Measurements from ENCODE around the gene FMN2. TPM values are rescaled to one million over a fixed set of nuclear protein-coding genes. Genes with fewer than 3 reads are reported as not detected.

Gene FMN2
- total RNA-seq, 1 experiment from 2014 or later = not detected

- no peak overlapping the region for H3K4me3 ChIP-seq
- H3K79me2 ChIP-seq (ENCODE audit: low read depth) = no peaks in the 10 kb centered on the region
- no peaks in the 10 kb centered on the region for H3K4me1 ChIP-seq (replicated peaks; ENCODE audit: insufficient read depth)
- H3K27ac ChIP-seq = no peak overlapping the region
- ChIA-PET CTCF (no interaction called here), POLR2A (ENCODE audit: unreplicated experiment) (no interaction called here)
- no peaks in the 10 kb centered on the region; the same call in 1 of the 2 replicates for H3K9me3 ChIP-seq (ENCODE audit: insufficient read depth, low read depth)
- BruUV-seq (replicated peaks) = no TSS peak
- peaks cover 25% of the 10 kb centered on the region for H3K27me3 ChIP-seq (ENCODE audit: insufficient read depth, low read depth)
- no peak overlapping the region for H2AFZ ChIP-seq
- no peak for TF ChIP-seq CTCF (conservative IDR thresholded peaks at IDR 0.05)
- no peak for TF ChIP-seq EZH2 (IDR thresholded peaks at IDR 0.05; ENCODE audit: low read depth)
- no peak for DNase-seq
- H3K4me2 ChIP-seq = no peak overlapping the region
- intact Hi-C loops (cut with micrococcal nuclease; ENCODE audit: unreplicated experiment) = no loop called here
- H4K20me1 ChIP-seq (ENCODE audit: insufficient read depth) = no peaks in the 10 kb centered on the region
- H3F3A ChIP-seq (ENCODE audit: insufficient read depth, low read depth) = no peaks in the 10 kb centered on the region
- H3K36me3 ChIP-seq (ENCODE audit: low read depth) = no peaks in the 10 kb centered on the region
- H3K9me2 ChIP-seq (ENCODE audit: insufficient read depth) = no peaks in the 10 kb centered on the region
Measured at GRCh38 chr1:240104672-240105071, 13.0 kb downstream of the FMN2 start.

- Histone ChIP-seq H3K27ac (no peak overlapping the region), H3K36me3 (ENCODE audit: low read depth) (no peaks in the 10 kb centered on the region), H2AFZ (no peak overlapping the region), H3K79me2 (ENCODE audit: low read depth) (no peaks in the 10 kb centered on the region), H3K27me3 (ENCODE audit: insufficient read depth, low read depth) (peaks cover 31% of the 10 kb centered on the region), H4K20me1 (ENCODE audit: insufficient read depth) (no peaks in the 10 kb centered on the region), H3K4me3 (no peak overlapping the region), H3K4me1 (replicated peaks; ENCODE audit: insufficient read depth) (no peaks in the 10 kb centered on the region), H3K4me2 (no peak overlapping the region), H3K9me3 (ENCODE audit: insufficient read depth, low read depth) (no peaks in the 10 kb centered on the region; the same call in 1 of the 2 replicates), H3F3A (ENCODE audit: insufficient read depth, low read depth) (no peaks in the 10 kb centered on the region), H3K9me2 (ENCODE audit: insufficient read depth) (no peaks in the 10 kb centered on the region)
- CTCF ChIA-PET = no interaction called here
- no peak for TF ChIP-seq EZH2 (IDR thresholded peaks at IDR 0.05; ENCODE audit: low read depth)
- POLR2A ChIA-PET (ENCODE audit: unreplicated experiment) = no interaction called here
- BruUV-seq (replicated peaks) = no TSS peak
- intact Hi-C loops (cut with micrococcal nuclease; ENCODE audit: unreplicated experiment) = no loop called here
- no peak for DNase-seq
Measured at GRCh38 chr1:240107058-240107684, 15.5 kb downstream of the FMN2 start.

DNA sequence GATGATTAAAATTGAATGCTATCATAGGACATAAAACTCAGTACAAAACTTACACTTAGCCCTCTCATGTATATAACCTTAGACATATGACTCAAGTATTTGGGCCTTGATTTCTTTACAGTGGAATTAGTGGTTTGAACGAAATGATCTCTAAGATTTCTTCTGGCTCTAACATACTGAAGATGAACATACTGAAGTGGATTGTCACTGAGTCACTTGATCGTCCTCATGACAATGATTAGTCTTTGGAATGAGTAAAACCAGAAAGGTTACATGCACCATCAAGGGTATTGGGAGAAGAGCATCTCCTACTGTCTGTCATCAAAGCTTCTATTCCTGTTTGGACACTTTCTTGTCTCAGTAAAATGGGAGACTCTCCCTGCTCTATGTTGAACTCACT, 17.4 kb downstream of the FMN2 start:
- Histone ChIP-seq H3F3A (ENCODE audit: insufficient read depth, low read depth) (no peaks in the 10 kb centered on the region), H3K9me2 (ENCODE audit: insufficient read depth) (no peaks in the 10 kb centered on the region), H3K36me3 (ENCODE audit: low read depth) (no peaks in the 10 kb centered on the region), H3K9me3 (ENCODE audit: insufficient read depth, low read depth) (no peaks in the 10 kb centered on the region; the same call in 1 of the 2 replicates), H3K27ac (no peak overlapping the region), H3K27me3 (ENCODE audit: insufficient read depth, low read depth) (peaks cover 30% of the 10 kb centered on the region), H3K4me1 (replicated peaks; ENCODE audit: insufficient read depth) (no peaks in the 10 kb centered on the region), H3K79me2 (ENCODE audit: low read depth) (no peaks in the 10 kb centered on the region), H2AFZ (no peak overlapping the region), H4K20me1 (ENCODE audit: insufficient read depth) (no peaks in the 10 kb centered on the region), H3K4me3 (no peak overlapping the region), H3K4me2 (no peak overlapping the region)
- ChIA-PET CTCF (no interaction called here), POLR2A (ENCODE audit: unreplicated experiment) (no interaction called here)
- TF ChIP-seq EZH2 (IDR thresholded peaks at IDR 0.05; ENCODE audit: low read depth) (no peak), CTCF (conservative IDR thresholded peaks at IDR 0.05) (no peak)
- no TSS peak for BruUV-seq (replicated peaks)
- intact Hi-C loops (cut with micrococcal nuclease; ENCODE audit: unreplicated experiment) = no loop called here
- no peak for DNase-seq
